ENCODE measurements around the gene SLC38A1.

DNA sequence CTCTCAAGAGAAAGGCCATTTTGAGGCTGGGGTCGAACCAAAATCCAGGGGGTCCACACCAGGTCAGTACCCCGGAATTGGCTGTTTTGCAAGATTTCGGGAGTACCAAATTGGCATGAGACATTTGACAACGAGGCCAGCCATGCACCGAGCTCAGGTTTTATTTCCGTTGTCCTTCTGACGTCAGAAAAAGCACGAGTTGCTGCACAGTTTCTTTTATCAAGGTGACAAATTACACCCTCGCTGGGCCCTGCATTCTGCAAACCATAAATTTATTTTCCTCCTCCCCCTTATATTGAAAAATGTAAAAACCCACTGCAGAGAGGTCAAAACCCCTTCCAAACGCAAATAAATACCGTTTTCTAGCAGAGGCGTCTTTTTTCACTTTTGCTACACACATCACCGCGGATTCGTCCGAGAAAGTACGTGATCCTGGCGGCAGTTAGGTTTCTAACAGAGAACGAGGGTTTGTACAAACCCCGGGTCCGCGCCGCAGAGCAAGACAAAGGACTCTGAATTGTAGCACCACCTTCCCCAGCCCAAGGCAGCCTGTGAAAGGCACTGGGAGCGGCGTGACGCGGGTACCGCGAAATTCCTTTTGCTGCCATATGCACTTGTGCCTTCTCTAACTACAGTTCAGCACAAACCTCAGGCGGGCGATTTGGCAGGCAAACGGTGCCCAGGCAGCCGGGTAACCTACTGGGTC is 1.8 kb downstream of the SLC38A1 start:
- TF ChIP-seq NFIC (IDR thresholded peaks at IDR 0.05): no peak
- TF ChIP-seq, protein P1, sequence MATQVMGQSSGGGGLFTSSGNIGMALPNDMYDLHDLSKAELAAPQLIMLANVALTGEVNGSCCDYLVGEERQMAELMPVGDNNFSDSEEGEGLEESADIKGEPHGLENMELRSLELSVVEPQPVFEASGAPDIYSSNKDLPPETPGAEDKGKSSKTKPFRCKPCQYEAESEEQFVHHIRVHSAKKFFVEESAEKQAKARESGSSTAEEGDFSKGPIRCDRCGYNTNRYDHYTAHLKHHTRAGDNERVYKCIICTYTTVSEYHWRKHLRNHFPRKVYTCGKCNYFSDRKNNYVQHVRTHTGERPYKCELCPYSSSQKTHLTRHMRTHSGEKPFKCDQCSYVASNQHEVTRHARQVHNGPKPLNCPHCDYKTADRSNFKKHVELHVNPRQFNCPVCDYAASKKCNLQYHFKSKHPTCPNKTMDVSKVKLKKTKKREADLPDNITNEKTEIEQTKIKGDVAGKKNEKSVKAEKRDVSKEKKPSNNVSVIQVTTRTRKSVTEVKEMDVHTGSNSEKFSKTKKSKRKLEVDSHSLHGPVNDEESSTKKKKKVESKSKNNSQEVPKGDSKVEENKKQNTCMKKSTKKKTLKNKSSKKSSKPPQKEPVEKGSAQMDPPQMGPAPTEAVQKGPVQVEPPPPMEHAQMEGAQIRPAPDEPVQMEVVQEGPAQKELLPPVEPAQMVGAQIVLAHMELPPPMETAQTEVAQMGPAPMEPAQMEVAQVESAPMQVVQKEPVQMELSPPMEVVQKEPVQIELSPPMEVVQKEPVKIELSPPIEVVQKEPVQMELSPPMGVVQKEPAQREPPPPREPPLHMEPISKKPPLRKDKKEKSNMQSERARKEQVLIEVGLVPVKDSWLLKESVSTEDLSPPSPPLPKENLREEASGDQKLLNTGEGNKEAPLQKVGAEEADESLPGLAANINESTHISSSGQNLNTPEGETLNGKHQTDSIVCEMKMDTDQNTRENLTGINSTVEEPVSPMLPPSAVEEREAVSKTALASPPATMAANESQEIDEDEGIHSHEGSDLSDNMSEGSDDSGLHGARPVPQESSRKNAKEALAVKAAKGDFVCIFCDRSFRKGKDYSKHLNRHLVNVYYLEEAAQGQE (IDR thresholded peaks at IDR 0.05; ENCODE audit: low read depth): no peak
- TF ChIP-seq, protein P2, sequence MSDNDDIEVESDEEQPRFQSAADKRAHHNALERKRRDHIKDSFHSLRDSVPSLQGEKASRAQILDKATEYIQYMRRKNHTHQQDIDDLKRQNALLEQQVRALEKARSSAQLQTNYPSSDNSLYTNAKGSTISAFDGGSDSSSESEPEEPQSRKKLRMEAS (IDR thresholded peaks at IDR 0.05): peak; percentile 33; the same call in 1 of the 2 replicates
- TF ChIP-seq EGR1 (IDR thresholded peaks at IDR 0.05): no peak
- TF ChIP-seq TAF1 (IDR thresholded peaks at IDR 0.05; ENCODE audit: low read depth): no peak
- peak; percentile 35; the same call in 1 of the 2 replicates for TF ChIP-seq YY1 (IDR thresholded peaks at IDR 0.05; ENCODE audit: low read depth)
- no peak for TF ChIP-seq CREB1 (IDR thresholded peaks at IDR 0.05; ENCODE audit: low read depth)
- TF ChIP-seq EP300 (IDR thresholded peaks at IDR 0.05; ENCODE audit: borderline replicate concordance): no peak
- TF ChIP-seq, protein P3, sequence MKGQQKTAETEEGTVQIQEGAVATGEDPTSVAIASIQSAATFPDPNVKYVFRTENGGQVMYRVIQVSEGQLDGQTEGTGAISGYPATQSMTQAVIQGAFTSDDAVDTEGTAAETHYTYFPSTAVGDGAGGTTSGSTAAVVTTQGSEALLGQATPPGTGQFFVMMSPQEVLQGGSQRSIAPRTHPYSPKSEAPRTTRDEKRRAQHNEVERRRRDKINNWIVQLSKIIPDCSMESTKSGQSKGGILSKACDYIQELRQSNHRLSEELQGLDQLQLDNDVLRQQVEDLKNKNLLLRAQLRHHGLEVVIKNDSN (IDR thresholded peaks at IDR 0.05): no peak
- no peak; the same call in none of the 2 replicates for TF ChIP-seq TEAD4 (IDR thresholded peaks at IDR 0.05)
- TF ChIP-seq RAD21 (IDR thresholded peaks at IDR 0.05; ENCODE audit: low read depth): no peak
- TF ChIP-seq CEBPB (IDR thresholded peaks at IDR 0.05): no peak
- no peak for TF ChIP-seq FOXM1 (IDR thresholded peaks at IDR 0.05; ENCODE audit: borderline replicate concordance, low read depth)
- TF ChIP-seq TCF12 (IDR thresholded peaks at IDR 0.05; ENCODE audit: low read depth): no peak

All from Ishikawa (cell line).